ENCODE results near the gene SEMA4A. TPM values are rescaled to one million over a fixed set of nuclear protein-coding genes. Genes with fewer than 3 reads are reported as not detected.
"Not testable (repeated sequence)": the region's sequence is repeated elsewhere in the genome, so short reads cannot be mapped to it uniquely, and the experiment has no call there.

Gene SEMA4A
- total RNA-seq, 4 donors from 2014 or later: 3.1 to 8.2 (median 4.1) TPM; not detected in 1

- H3K4me1 ChIP-seq: peaks cover 4 to 14% of the 10 kb centered on the region in 2 donors
- peak overlapping the region; percentile 97 to 99 for H3K27ac ChIP-seq
- peak overlapping the region in 1 of 2 donors; percentile 96 for H3K4me3 ChIP-seq
- no peaks in the 10 kb centered on the region for H3K9me3 ChIP-seq
- peak in 1 of 2 donors; percentile 37 for DNase-seq
- TF ChIP-seq POLR2A (IDR thresholded peaks at IDR 0.05): no peak
- TF ChIP-seq CTCF (IDR thresholded peaks at IDR 0.05): no peak
- H3K36me3 ChIP-seq: no peaks in the 10 kb centered on the region
- no peaks in the 10 kb centered on the region for H3K27me3 ChIP-seq
- intact Hi-C loops (cut with DNase I; ENCODE audit: low total_unique reads): no loop called here
Measured at GRCh38 chr1:156113282-156113950, 40.0 kb upstream of the SEMA4A start.

GRCh38 chr1:156114101-156114918 lies 39.1 kb upstream of the SEMA4A start, which contains the start of gene LMNA:
LMNA (plus strand) TSS chr1:156114711; CDS start chr1:156114919, 208 bp downstream.
- Histone ChIP-seq H3K27me3 (no peaks in the 10 kb centered on the region), H3K4me3 (peak within 1 kb of the TSS; percentile 82 to 96), H3K27ac (peak within 1 kb of the TSS; percentile 97 to 99), H3K36me3 (no peaks in the 10 kb centered on the region), H3K4me1 (peaks cover 4 to 16% of the 10 kb centered on the region in 2 donors), H3K9me3 (no peaks in the 10 kb centered on the region)
- TF ChIP-seq CTCF (IDR thresholded peaks at IDR 0.05) (peak in 1 of 4 experiments; percentile 14), POLR2A (IDR thresholded peaks at IDR 0.05) (peak; percentile 95 to 99)
- intact Hi-C loops (cut with DNase I; ENCODE audit: low total_unique reads): no loop called here
- peak; percentile 93 to 98 for DNase-seq

- no peaks in the 10 kb centered on the region for H3K27me3 ChIP-seq
- no peaks in the 10 kb centered on the region for H3K36me3 ChIP-seq
- H3K4me1 ChIP-seq: peaks cover 4 to 23% of the 10 kb centered on the region in 2 donors
- intact Hi-C loops (cut with DNase I; ENCODE audit: low total_unique reads): no loop called here
- DNase-seq: no peak
- no peak for TF ChIP-seq CTCF (IDR thresholded peaks at IDR 0.05)
- peak overlapping the region; percentile 82 to 96 for H3K4me3 ChIP-seq
- peak overlapping the region; percentile 97 to 99 for H3K27ac ChIP-seq
- no peaks in the 10 kb centered on the region for H3K9me3 ChIP-seq
Measured at GRCh38 chr1:156114919-156115513, 38.4 kb upstream of the SEMA4A start.

- peak; percentile 65 to 74 for DNase-seq
- Histone ChIP-seq H3K4me3 (peak overlapping the region; percentile 82 to 96), H3K4me1 (peaks cover 4 to 30% of the 10 kb centered on the region in 2 donors), H3K27me3 (no peaks in the 10 kb centered on the region), H3K36me3 (no peaks in the 10 kb centered on the region), H3K27ac (peak overlapping the region; percentile 97 to 99), H3K9me3 (no peaks in the 10 kb centered on the region)
- TF ChIP-seq POLR2A (IDR thresholded peaks at IDR 0.05) (peak in 1 of 2 donors; percentile 37), CTCF (IDR thresholded peaks at IDR 0.05) (no peak)
- intact Hi-C loops (cut with DNase I; ENCODE audit: low total_unique reads): no loop called here
Measured at GRCh38 chr1:156115514-156116374, 37.6 kb upstream of the SEMA4A start.

GRCh38 chr1:156116731-156117130 lies 36.7 kb upstream of the SEMA4A start:
- intact Hi-C loops (cut with DNase I; ENCODE audit: low total_unique reads); H3K9me3 ChIP-seq; H3K27me3 ChIP-seq; H3K36me3 ChIP-seq; DNase-seq: not testable (repeated sequence)
- peaks cover 11 to 34% of the 10 kb centered on the region in 2 donors for H3K4me1 ChIP-seq
- peak overlapping the region; percentile 97 to 99 for H3K27ac ChIP-seq
- peak overlapping the region; percentile 82 to 96 for H3K4me3 ChIP-seq

All from uterus (tissue), 4 donors.